AG04449 (cell line): ENCODE data around the gene FTCDNL1.

Experiments
- CTCF ChIA-PET: fragments of 350-600 bp; formaldehyde crosslinking; extraction: SDS; loops from one replicate; lab custom pipeline; 2021; ENCODE audit warnings: antibody characterized with exemption; lab: Yijun Ruan, JAX
- POLR2A ChIA-PET: fragments of 400-600, 350-600 bp; formaldehyde crosslinking; extraction: SDS; loops from one replicate; lab custom pipeline; 2020; ENCODE audit warnings: antibody characterized with exemption, inconsistent platforms; lab: Yijun Ruan, JAX
- DNase-seq: peaks from one replicate; pipeline ENCODE4 v3.0.0-alpha.2; 2010; ENCODE audit warnings: low read depth, low spot score
- H3K4me3 ChIP-seq: 2 replicates; pipeline ENCODE4 v1.5.1; 2011; ENCODE audit warnings: low read depth, mild to moderate bottlenecking, control low read depth, low read length
- CTCF ChIP-seq: IDR thresholded peaks from one replicate; pipeline ENCODE4 v1.5.1; 2011; ENCODE audit warnings: mild to moderate bottlenecking, moderate library complexity, low read length, control low read depth, inconsistent platforms; ENCODE audit not compliant: insufficient read depth; ENCODE audit errors: missing control alignments

FTCDNL1 gene

GRCh38 chr2:199806179-199806578, 44.8 kb downstream of the FTCDNL1 start:
- no peak for TF ChIP-seq CTCF
- DNase-seq = no peak
- ChIA-PET CTCF (no interaction called here), POLR2A (no interaction called here)
- no peak overlapping the region for H3K4me3 ChIP-seq

DNA sequence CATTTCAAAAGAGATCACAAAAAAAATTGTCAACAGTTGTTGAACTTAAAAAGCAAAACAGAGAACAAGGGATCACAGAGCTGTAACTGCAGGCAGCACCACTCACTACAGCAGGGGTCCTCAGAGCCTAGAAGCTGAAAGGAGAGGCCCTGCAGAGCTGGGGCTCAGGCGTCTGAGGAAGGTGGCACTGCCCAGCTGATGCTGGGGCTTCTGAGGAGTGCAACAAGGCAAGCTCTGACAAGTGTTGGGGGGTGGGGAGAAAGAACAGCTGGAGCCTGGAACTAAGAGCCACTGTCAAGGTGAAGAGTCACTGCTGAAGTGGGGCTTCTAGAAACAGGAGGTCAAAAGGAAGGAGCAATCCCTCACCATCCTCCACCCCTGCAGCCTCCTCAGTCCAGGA, 46.2 kb downstream of the FTCDNL1 start:
- ChIA-PET POLR2A (no interaction called here), CTCF (no interaction called here)
- DNase-seq = no peak
- H3K4me3 ChIP-seq = no peak overlapping the region
- no peak for TF ChIP-seq CTCF

- TF ChIP-seq CTCF = no peak
- H3K4me3 ChIP-seq = no peak overlapping the region
- no peak for DNase-seq
- POLR2A ChIA-PET = no interaction called here
- CTCF ChIA-PET = interaction anchor here (2.0 kb wide), 1 partner anchor 58 kb away, joined by 7 read pairs; no protein-coding TSS in a partner anchor
Observed at GRCh38 chr2:199798831-199799580, 52.0 kb downstream of the FTCDNL1 start.

- ChIA-PET POLR2A (no interaction called here), CTCF (no interaction called here)
- no peak for TF ChIP-seq CTCF
- no peak for DNase-seq
- no peak overlapping the region for H3K4me3 ChIP-seq
Observed at GRCh38 chr2:199797431-199798403, 53.3 kb downstream of the FTCDNL1 start.

GRCh38 chr2:199792381-199792780, 58.6 kb downstream of the FTCDNL1 start:
- no peak overlapping the region for H3K4me3 ChIP-seq
- TF ChIP-seq CTCF = no peak
- POLR2A ChIA-PET = no interaction called here
- no peak for DNase-seq
- CTCF ChIA-PET = no interaction called here

- no peak overlapping the region for H3K4me3 ChIP-seq
- no peak for DNase-seq
- ChIA-PET POLR2A (no interaction called here), CTCF (no interaction called here)
- TF ChIP-seq CTCF = no peak
Observed at GRCh38 chr2:199791326-199791725, 59.7 kb downstream of the FTCDNL1 start.
